Activated gamma-delta T cell treated with Interleukin-2 at 50 U/mL for 16 hours (primary cell): ENCODE measurements around the gene YES1.
"Not testable (repeated sequence)": the region's sequence is repeated elsewhere in the genome, so short reads cannot be mapped to it uniquely, and the experiment has no call there.

ENCODE experiments used
- DNase-seq: peaks from one replicate; pipeline ENCODE4 v3.0.0-alpha.2; 2020

Gene YES1

GRCh38 chr18:778194-778927, 33.7 kb downstream of the YES1 start:
- no peak for DNase-seq

- DNase-seq: no peak
These were observed 35.0 kb downstream of the YES1 start for GRCh38 chr18:777021-777420.

GRCh38 chr18:776044-776443, 36.0 kb downstream of the YES1 start:
- not testable (repeated sequence) for DNase-seq

GRCh38 chr18:774811-775210, 37.2 kb downstream of the YES1 start:
- DNase-seq: no peak

GRCh38 chr18:773980-774624, 37.9 kb downstream of the YES1 start:
- no peak for DNase-seq

GRCh38 chr18:770583-770961, 41.5 kb downstream of the YES1 start:
- DNase-seq: no peak

GRCh38 chr18:767961-768360, 44.1 kb downstream of the YES1 start:
- DNase-seq: no peak

- no peak for DNase-seq
These were observed 44.8 kb downstream of the YES1 start for GRCh38 chr18:767084-767882.

GRCh38 chr18:766550-766860, 45.5 kb downstream of the YES1 start:
- no peak for DNase-seq

GRCh38 chr18:765764-766549, 46.1 kb downstream of the YES1 start:
- DNase-seq: no peak

- not testable (repeated sequence) for DNase-seq
These were observed 52.2 kb downstream of the YES1 start for GRCh38 chr18:759864-760263.

GRCh38 chr18:755506-755905, 56.5 kb downstream of the YES1 start:
- no peak for DNase-seq

GRCh38 chr18:754656-755055, 57.4 kb downstream of the YES1 start:
- DNase-seq: no peak

- DNase-seq: no peak
These were observed 61.6 kb downstream of the YES1 start for GRCh38 chr18:750456-750855.

GRCh38 chr18:744832-745597, 67.0 kb downstream of the YES1 start:
- no peak for DNase-seq

GRCh38 chr18:741931-742512, 70.0 kb downstream of the YES1 start:
- no peak for DNase-seq

GRCh38 chr18:732371-732770, 79.7 kb downstream of the YES1 start:
- no peak for DNase-seq

- no peak for DNase-seq
These were observed 80.9 kb downstream of the YES1 start for GRCh38 chr18:731185-731584.

GRCh38 chr18:730692-731091, 81.3 kb downstream of the YES1 start:
- no peak for DNase-seq

GRCh38 chr18:730120-730519, 81.9 kb downstream of the YES1 start:
- not testable (repeated sequence) for DNase-seq

GRCh38 chr18:725646-726045, 86.4 kb downstream of the YES1 start:
- no peak for DNase-seq

- DNase-seq: no peak
These were observed 88.4 kb downstream of the YES1 start for GRCh38 chr18:723541-724080.
